Panc1 (cell line): ENCODE results near the gene SMAD6. TPM values are rescaled to one million over a fixed set of nuclear protein-coding genes. Genes with fewer than 3 reads are reported as not detected.

ENCODE experiments used
- ATAC-seq: fragments of 200-7000 bp; cut with Tn5 transposase; 2 replicates; pipeline ENCODE4 v1.9.1; 2020; ENCODE audit warnings: mild to moderate bottlenecking, moderate library complexity
- BruUV-seq: library from RNA; stranded (reverse); fragments of 400-500 nt; replicated peaks from 2 replicates; lab custom pipeline; 2021; lab: Mats Ljungman, UMichigan
- CTCF ChIA-PET: fragments of 300-600 bp; sonication (Branson Sonifier 250); formaldehyde crosslinking; loops from one replicate; lab custom pipeline; 2022; ENCODE audit warnings: antibody characterized with exemption; lab: Charles Lee
- POLR2A ChIA-PET: fragments of 300-600 bp; sonication (Branson Sonifier 250); formaldehyde crosslinking; loops from one replicate; lab custom pipeline; 2022; ENCODE audit warnings: antibody characterized with exemption; lab: Charles Lee
- DNase-seq: peaks from one replicate; pipeline ENCODE4 v3.0.0-alpha.2; 2010; ENCODE audit warnings: low read depth, low spot score
- H3K27ac ChIP-seq: 2 replicates; pipeline ENCODE4 v1.5.1; 2011; ENCODE audit warnings: mild to moderate bottlenecking, low read length, inconsistent platforms
- H3K27me3 ChIP-seq: fragments of 200-500 bp; sonication (Bioruptor generic); 2 replicates; pipeline ENCODE4 v1.6.0; 2014; ENCODE audit warnings: low read length, inconsistent platforms; ENCODE audit not compliant: control insufficient read depth, insufficient read depth
- H3K36me3 ChIP-seq: fragments of 200-500 bp; sonication (Bioruptor generic); 2 replicates; pipeline ENCODE4 v1.5.1; 2014; ENCODE audit warnings: inconsistent platforms, mild to moderate bottlenecking, low read length, moderate library complexity; ENCODE audit not compliant: control insufficient read depth, insufficient read depth
- H3K4me1 ChIP-seq: 2 replicates; pipeline ENCODE4 v1.5.1; 2011; ENCODE audit warnings: inconsistent platforms, mild to moderate bottlenecking, low read length, moderate library complexity; ENCODE audit not compliant: control insufficient read depth, insufficient read depth
- H3K4me3 ChIP-seq, 2 experiments: 2 replicates each; pipeline ENCODE4 v1.5.1; 2011 to 2012; ENCODE audit warnings: low read depth in 2 of 2, low read length in 2 of 2, mild to moderate bottlenecking in 2 of 2, inconsistent platforms in 1 of 2, moderate library complexity in 1 of 2
- H3K9me3 ChIP-seq: fragments of 200-500 bp; sonication (Bioruptor generic); 2 replicates; pipeline ENCODE4 v1.5.1; 2014; ENCODE audit warnings: low read depth, mild to moderate bottlenecking, inconsistent platforms, low read length, moderate library complexity; ENCODE audit not compliant: control insufficient read depth, insufficient read depth
- CTCF ChIP-seq: fragments of 450-650 bp; IDR thresholded peaks from 2 replicates; pipeline ENCODE4 v1.5.1; 2017; ENCODE audit warnings: mild to moderate bottlenecking
- POLR2AphosphoS5 ChIP-seq: IDR thresholded peaks from 2 replicates; pipeline ENCODE4 v1.6.1; 2012; ENCODE audit warnings: mild to moderate bottlenecking, low read depth, low read length, moderate library complexity
- REST ChIP-seq, 2 experiments: IDR thresholded peaks; 2 replicates each; pipeline ENCODE4 v1.6.1; 2011 to 2012; ENCODE audit warnings: low read depth in 2 of 2, control low read depth in 1 of 2, low read length in 1 of 2, mild to moderate bottlenecking in 1 of 2, moderate library complexity in 1 of 2; ENCODE audit not compliant: insufficient read depth in 1 of 2
- SIN3A ChIP-seq: IDR thresholded peaks from 2 replicates; pipeline ENCODE4 v1.6.1; 2012; ENCODE audit warnings: low read depth, mild to moderate bottlenecking, low read length, moderate library complexity, borderline replicate concordance; ENCODE audit not compliant: insufficient read depth
- TCF7L2 ChIP-seq: IDR thresholded peaks from 2 replicates; pipeline ENCODE4 v1.6.1; 2011; ENCODE audit warnings: mild to moderate bottlenecking, low read depth, low read length, inconsistent platforms
- in situ Hi-C: cut with HindIII; loops from 2 replicates; pipeline ENCODE4 v1.10.0; 2016; ENCODE audit warnings: low sequenced_read_pairs, low pct_unique_long_range_greater_than_20kb
- intact Hi-C: fragments of 100-400 bp; cut with micrococcal nuclease; formaldehyde crosslinking; loops from one replicate; pipeline ENCODE4 v1.10.0; 2022; ENCODE audit not compliant: unreplicated experiment
- total RNA-seq: library from RNA; stranded (reverse); gene quantifications from one replicate; pipeline ENCODE4 v1.2.1, GENCODE V29; 2021; ENCODE audit not compliant: unreplicated experiment

The SMAD6 gene
- total RNA-seq, 1 experiment from 2014 or later: 45.9 TPM

GRCh38 chr15:66709884-66710283 is 7.8 kb downstream of the SMAD6 start:
- peaks cover 85% of the 10 kb centered on the region for H3K4me1 ChIP-seq
- in situ Hi-C loops: no loop called here

GRCh38 chr15:66711260-66711659 is 9.2 kb downstream of the SMAD6 start:
- BruUV-seq: no TSS peak
- H3K36me3 ChIP-seq: peaks cover 4% of the 10 kb centered on the region; the same call in 1 of the 2 replicates
- no peak overlapping the region for H3K4me3 ChIP-seq
- TF ChIP-seq POLR2AphosphoS5: no peak
- intact Hi-C loops (no loop called here), in situ Hi-C loops (no loop called here)
- no peak for DNase-seq
- CTCF ChIA-PET: no interaction called here
- no peaks in the 10 kb centered on the region for H3K27me3 ChIP-seq
- POLR2A ChIA-PET: no interaction called here
- H3K27ac ChIP-seq: peak overlapping the region; percentile 69
- ATAC-seq: no peak
- H3K4me1 ChIP-seq: peaks cover 74% of the 10 kb centered on the region
- H3K9me3 ChIP-seq: no peaks in the 10 kb centered on the region

More at GRCh38 chr15:66709884-66710283, 7.8 kb downstream of the SMAD6 start:
- Histone ChIP-seq H3K9me3 (no peaks in the 10 kb centered on the region), H3K36me3 (peaks cover under 1% of the 10 kb centered on the region; the same call in 1 of the 2 replicates), H3K27ac (peak overlapping the region; percentile 94), H3K27me3 (no peaks in the 10 kb centered on the region), H3K4me3 (no peak overlapping the region)
- intact Hi-C loops: loop anchor here (5.0 kb wide), 1 partner anchor 142 kb away; no protein-coding TSS in a partner anchor
- CTCF ChIA-PET: no interaction called here
- ATAC-seq (no peak), DNase-seq (no peak)
- POLR2A ChIA-PET: no interaction called here
- TF ChIP-seq POLR2AphosphoS5: peak; percentile 3; the same call in 1 of the 2 replicates
- no peak for TF ChIP-seq SIN3A
- TF ChIP-seq TCF7L2: no peak
- no TSS peak for BruUV-seq

- TF ChIP-seq REST (IDR thresholded peaks at IDR 0.05; ENCODE audit: insufficient read depth in 1 of 2, low read depth in 2 of 2, low read length in 1 of 2): no peak
- no peak for TF ChIP-seq CTCF
- no peak for TF ChIP-seq POLR2AphosphoS5
- TF ChIP-seq SIN3A: no peak
- no peak for TF ChIP-seq TCF7L2
- no TSS peak for BruUV-seq
- H3K9me3 ChIP-seq: no peaks in the 10 kb centered on the region
- H3K27ac ChIP-seq: peak overlapping the region; percentile 69
- POLR2A ChIA-PET: interaction anchor here (0.7 kb wide), 1 partner anchor 92 kb away, joined by 14 read pairs; no protein-coding TSS in a partner anchor
- H3K36me3 ChIP-seq: peaks cover 4% of the 10 kb centered on the region; the same call in 1 of the 2 replicates
- in situ Hi-C loops: no loop called here
- no peak for DNase-seq
- H3K4me3 ChIP-seq: no peak overlapping the region
- intact Hi-C loops: no loop called here
- CTCF ChIA-PET: no interaction called here
- no peaks in the 10 kb centered on the region for H3K27me3 ChIP-seq
- no peak for ATAC-seq
- H3K4me1 ChIP-seq: peaks cover 69% of the 10 kb centered on the region
Measured at GRCh38 chr15:66711862-66712261, 9.8 kb downstream of the SMAD6 start.
